Endothelial cell of hepatic sinusoid (primary cell): ENCODE data around the gene ZNF528.

Experiments used
- in situ Hi-C: cut with HindIII; loops from 2 replicates; pipeline ENCODE4 v1.10.0; 2017; ENCODE audit warnings: low sequenced_read_pairs

The ZNF528 gene

DNA sequence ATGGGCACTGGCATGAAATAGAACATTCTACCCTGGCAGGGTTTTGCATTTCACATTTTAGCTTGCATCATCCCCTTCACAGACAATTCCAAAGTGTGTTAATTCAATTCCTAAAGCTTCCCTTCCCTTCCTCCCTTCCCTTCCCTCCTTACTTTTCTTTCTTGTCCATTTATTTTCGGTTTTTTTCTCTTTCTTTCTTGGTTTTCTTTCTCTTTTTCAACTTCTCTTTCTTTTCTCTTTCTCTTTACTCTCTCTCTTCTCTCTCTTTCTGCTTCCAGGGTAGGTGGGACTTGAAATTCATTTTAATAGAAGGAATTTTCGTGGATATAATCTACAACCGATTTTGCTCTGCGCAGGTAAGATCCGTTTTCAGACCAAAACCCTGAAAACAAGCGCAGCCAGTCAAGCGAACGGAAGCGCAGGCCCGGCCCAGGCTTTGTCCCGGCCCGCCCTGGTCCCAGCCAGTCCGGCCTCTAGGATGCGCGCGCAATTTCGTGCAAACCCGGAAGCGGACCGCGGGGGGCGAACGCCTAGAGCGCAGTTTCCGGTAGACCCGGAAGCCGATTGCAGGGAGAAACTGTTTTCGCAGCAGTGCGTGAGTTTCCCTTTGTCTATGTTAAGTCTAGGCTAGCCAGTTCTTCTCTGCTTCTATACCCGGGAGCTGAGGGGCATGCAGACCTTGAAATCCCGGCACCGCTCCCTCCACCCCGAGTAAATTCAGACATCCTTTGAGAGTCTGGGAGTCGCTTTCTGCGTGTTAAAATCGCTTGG lies at the start of gene ZNF528:
TSS of gene ZNF528 (plus strand) at position 540 of the 771 bp plus-strand sequence. CDS start 4,165 bp downstream, outside the sequence.
- in situ Hi-C loops: loop anchor here (5.0 kb wide), 1 partner anchor 40 kb away; no protein-coding TSS in a partner anchor

GRCh38 chr19:52351512-52351911 lies 46.1 kb upstream of the ZNF528 start:
- in situ Hi-C loops: no loop called here

- in situ Hi-C loops: no loop called here
Observed at GRCh38 chr19:52366414-52366824, 31.2 kb upstream of the ZNF528 start.

GRCh38 chr19:52369559-52370340 lies 27.9 kb upstream of the ZNF528 start, which contains the start of gene ZNF880:
Gene ZNF880, plus strand, starts transcription at chr19:52369923. Its CDS starts 43 bp downstream, at chr19:52369966.
- in situ Hi-C loops: no loop called here

- in situ Hi-C loops: no loop called here
Observed at GRCh38 chr19:52370341-52370710, 27.3 kb upstream of the ZNF528 start.

GRCh38 chr19:52391135-52391534 lies 6.5 kb upstream of the ZNF528 start:
- in situ Hi-C loops: no loop called here

GRCh38 chr19:52398081-52398441 lies 412 bp downstream of the ZNF528 start:
- in situ Hi-C loops: loop anchor here (5.0 kb wide), 1 partner anchor 41 kb away; no protein-coding TSS in a partner anchor

DNA sequence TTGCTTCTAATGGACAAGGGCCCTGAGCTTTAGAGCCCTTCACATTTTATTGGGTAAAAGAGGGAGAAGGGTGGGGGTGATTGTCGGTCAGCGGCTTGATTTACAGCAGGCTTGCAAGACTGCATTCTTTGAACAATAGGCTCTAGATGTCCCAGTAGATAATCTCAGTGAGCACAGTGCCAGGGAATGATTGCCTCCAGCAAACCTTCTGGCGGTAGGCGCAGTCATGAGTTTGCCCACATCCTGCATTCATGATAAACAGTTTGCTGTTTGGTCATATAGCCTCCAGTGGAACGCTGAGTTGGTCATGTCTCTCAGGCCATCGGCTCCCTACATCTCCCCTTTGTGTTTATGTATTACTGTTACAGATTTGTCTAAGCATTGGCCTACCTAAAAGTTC lies 12.6 kb downstream of the ZNF528 start:
- in situ Hi-C loops: no loop called here

- in situ Hi-C loops: no loop called here
Observed at GRCh38 chr19:52415711-52416110, 18.1 kb downstream of the ZNF528 start.

- in situ Hi-C loops: no loop called here
Observed at GRCh38 chr19:52428937-52429336, 31.3 kb downstream of the ZNF528 start, which contains the start of gene ZNF534. Gene ZNF534, plus strand, starts transcription at chr19:52429148. Its CDS starts 2,327 bp downstream, at chr19:52431475.

DNA sequence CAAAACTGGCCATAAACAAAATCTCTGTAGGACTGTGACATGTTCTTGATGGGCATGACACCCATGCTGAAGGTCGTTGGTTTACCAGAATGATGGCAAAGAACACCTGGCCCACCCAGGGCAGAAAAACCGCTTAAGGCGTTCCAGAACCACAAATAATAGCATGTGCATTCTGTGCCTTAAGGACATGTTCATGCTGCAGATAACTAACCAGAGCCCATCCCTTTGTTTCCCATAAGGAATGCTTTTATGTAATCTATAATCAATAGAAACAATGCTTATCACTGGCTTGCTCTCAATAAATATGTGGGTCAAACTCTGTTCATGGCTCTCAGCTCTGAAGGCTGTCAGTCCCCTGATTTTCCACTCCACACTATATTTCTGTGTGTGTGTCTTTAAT lies 44.5 kb downstream of the ZNF528 start:
- in situ Hi-C loops: no loop called here

DNA sequence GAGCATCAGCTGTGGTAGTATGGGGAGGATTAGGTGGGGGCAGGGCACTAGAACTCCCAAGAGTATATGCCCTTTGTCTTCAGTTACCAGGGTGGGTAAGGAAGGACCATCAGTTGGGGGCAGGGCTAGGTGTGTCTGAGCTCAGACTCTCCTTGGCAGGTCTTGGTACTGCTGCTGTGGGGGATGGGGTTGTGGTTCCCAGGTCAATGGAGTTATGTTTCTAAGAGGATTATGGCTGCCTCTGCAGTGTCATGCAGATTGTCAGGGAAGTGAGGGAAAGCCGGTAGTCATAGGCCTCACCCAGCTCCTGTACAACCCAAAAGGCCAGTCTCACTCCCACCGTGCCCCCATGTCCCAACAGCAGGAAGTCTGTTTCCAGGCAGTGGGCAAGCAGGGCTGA lies 46.9 kb downstream of the ZNF528 start:
- in situ Hi-C loops: no loop called here

DNA sequence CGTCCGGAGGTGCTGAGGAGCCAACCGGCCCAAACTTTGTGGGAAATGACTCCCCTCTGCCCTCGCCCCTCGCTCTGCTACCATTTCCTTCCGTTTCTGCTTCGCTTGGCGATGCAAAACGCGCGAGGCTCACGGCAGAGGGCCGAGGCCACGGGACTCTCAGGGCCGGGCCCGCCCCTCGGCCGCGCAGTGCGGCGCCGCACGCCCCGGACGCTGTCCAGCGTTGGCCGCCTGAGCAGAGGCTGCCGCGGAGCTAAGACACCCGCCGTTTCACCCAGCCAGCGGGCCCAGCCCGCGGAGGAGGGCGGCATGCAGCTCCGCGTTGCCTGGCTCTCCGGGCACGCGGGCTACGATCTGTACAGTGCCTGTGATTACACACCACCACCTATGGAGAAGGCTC lies 53.6 kb downstream of the ZNF528 start:
- in situ Hi-C loops: no loop called here

- in situ Hi-C loops: no loop called here
Observed at GRCh38 chr19:52453324-52454094, 55.9 kb downstream of the ZNF528 start, which contains the start of gene ZNF578. Gene ZNF578, plus strand, starts transcription at chr19:52453553. Its CDS starts 48,293 bp downstream, at chr19:52501846.

DNA sequence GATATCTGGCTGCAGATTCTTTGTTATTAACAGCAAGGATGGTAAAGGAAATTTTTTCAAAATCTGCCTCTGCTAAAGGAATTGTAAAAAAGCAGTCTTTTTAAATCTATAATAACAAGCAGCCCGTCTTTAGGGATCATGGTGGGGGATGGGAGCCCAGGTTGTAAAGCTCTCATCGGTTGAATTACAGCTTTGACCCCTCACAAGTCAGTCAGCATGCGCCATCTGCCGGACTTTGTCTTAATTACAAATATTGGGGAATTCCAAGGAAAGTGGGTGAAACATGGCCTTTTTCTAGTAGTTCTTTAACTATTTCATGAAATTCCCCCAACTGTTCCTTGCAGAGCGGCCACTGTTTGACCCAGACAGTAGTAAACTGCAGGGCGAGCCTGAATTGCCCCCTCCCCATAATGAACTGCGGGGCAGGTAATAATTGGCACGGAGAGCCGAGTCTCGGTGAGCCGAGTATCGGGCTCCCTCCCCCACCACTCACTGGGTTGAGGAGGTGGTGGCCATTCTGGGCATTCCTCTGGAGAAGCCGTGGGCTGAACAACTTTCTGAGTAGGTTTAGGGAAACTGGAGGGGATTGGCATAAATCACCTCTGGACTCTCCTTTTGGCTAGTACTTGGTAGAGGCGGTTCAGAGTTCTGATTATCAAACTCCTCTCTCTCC lies 67.3 kb downstream of the ZNF528 start:
- in situ Hi-C loops: no loop called here
